ENCODE data around the gene NAIF1.
"Not testable (repeated sequence)": the region's sequence is repeated elsewhere in the genome, so short reads cannot be mapped to it uniquely, and the experiment has no call there.

NAIF1 gene

GRCh38 chr9:128033609-128034008 is 33.5 kb downstream of the NAIF1 start:
- no peak for TF ChIP-seq CTCF (IDR thresholded peaks at IDR 0.05; ENCODE audit: control extremely low read depth, extremely low read depth, low read depth, missing control alignments)
- no peak for DNase-seq (ENCODE audit: extremely low spot score)
- ChIA-PET POLR2A (no interaction called here), CTCF (interaction anchor here (1.4 to 28.2 kb wide), 13 partner anchors 9 to 114 kb away, joined by 5 to 615 read pairs (median 13); no protein-coding TSS in a partner anchor)

- CTCF ChIA-PET = interaction anchor here (0.7 to 28.2 kb wide), 10 partner anchors 8 to 243 kb away, joined by 3 to 615 read pairs (median 3); no protein-coding TSS in a partner anchor
- POLR2A ChIA-PET = no interaction called here
- TF ChIP-seq CTCF (IDR thresholded peaks at IDR 0.05; ENCODE audit: control extremely low read depth, extremely low read depth, low read depth, missing control alignments) = no peak
- no peak for DNase-seq (ENCODE audit: extremely low spot score)
Observed at GRCh38 chr9:128027705-128028104, 39.4 kb downstream of the NAIF1 start.

GRCh38 chr9:128026773-128027541 is 40.2 kb downstream of the NAIF1 start:
- ChIA-PET CTCF (interaction anchor here (0.7 to 28.2 kb wide), 13 partner anchors 8 to 243 kb away, joined by 3 to 615 read pairs (median 4); no protein-coding TSS in a partner anchor), POLR2A (interaction anchor here (1.1 kb wide), 1 partner anchor 48 kb away, joined by 5 read pairs; no protein-coding TSS in a partner anchor)
- no peak for TF ChIP-seq CTCF (IDR thresholded peaks at IDR 0.05; ENCODE audit: control extremely low read depth, extremely low read depth, low read depth, missing control alignments)
- no peak for DNase-seq (ENCODE audit: extremely low spot score)

- ChIA-PET CTCF (interaction anchor here (1.2 to 28.2 kb wide), 10 partner anchors 9 to 98 kb away, joined by 3 to 615 read pairs (median 5); no protein-coding TSS in a partner anchor), POLR2A (interaction anchor here (1.1 kb wide), 1 partner anchor 48 kb away, joined by 5 read pairs; no protein-coding TSS in a partner anchor)
- peak; percentile 66 for DNase-seq (ENCODE audit: extremely low spot score)
- no peak for TF ChIP-seq CTCF (IDR thresholded peaks at IDR 0.05; ENCODE audit: control extremely low read depth, extremely low read depth, low read depth, missing control alignments)
Observed at GRCh38 chr9:128026255-128026772, 40.8 kb downstream of the NAIF1 start.

GRCh38 chr9:128025736-128026135 is 41.4 kb downstream of the NAIF1 start:
- no peak for DNase-seq (ENCODE audit: extremely low spot score)
- no peak for TF ChIP-seq CTCF (IDR thresholded peaks at IDR 0.05; ENCODE audit: control extremely low read depth, extremely low read depth, low read depth, missing control alignments)
- POLR2A ChIA-PET = no interaction called here
- CTCF ChIA-PET = interaction anchor here (1.3 to 28.2 kb wide), 9 partner anchors 9 to 92 kb away, joined by 3 to 615 read pairs (median 5); no protein-coding TSS in a partner anchor

- ChIA-PET POLR2A (interaction anchor here (0.6 kb wide), 1 partner anchor 25 kb away, joined by 8 read pairs; no protein-coding TSS in a partner anchor), CTCF (interaction anchor here (1.3 to 28.2 kb wide), 7 partner anchors 9 to 74 kb away, joined by 4 to 615 read pairs (median 5); no protein-coding TSS in a partner anchor)
- DNase-seq (ENCODE audit: extremely low spot score) = no peak
- TF ChIP-seq CTCF (IDR thresholded peaks at IDR 0.05; ENCODE audit: control extremely low read depth, extremely low read depth, low read depth, missing control alignments) = no peak
Observed at GRCh38 chr9:128024761-128025308, 42.3 kb downstream of the NAIF1 start.

GRCh38 chr9:128023671-128024070 is 43.4 kb downstream of the NAIF1 start:
- DNase-seq (ENCODE audit: extremely low spot score); POLR2A ChIA-PET: not testable (repeated sequence)
- CTCF ChIA-PET = interaction anchor here (5.4 kb wide), 1 partner anchor 11 kb away, joined by 47 read pairs; no protein-coding TSS in a partner anchor
